Femur (tissue), 1 donor: ENCODE data around the gene SH2B3.
"Not testable (repeated sequence)": the region's sequence is repeated elsewhere in the genome, so short reads cannot be mapped to it uniquely, and the experiment has no call there.

Experiments used
- DNase-seq: peaks from one replicate; pipeline ENCODE4 v3.0.0-alpha.2; 2017

The SH2B3 gene

GRCh38 chr12:111405859-111406473 lies at the start of gene SH2B3:
SH2B3 (plus strand) TSS chr12:111405923; CDS start chr12:111418146, 12,223 bp downstream.
- peak; percentile 84 for DNase-seq

- peak; percentile 56 for DNase-seq
Observed at GRCh38 chr12:111359231-111359913, 46.4 kb upstream of the SH2B3 start.

GRCh38 chr12:111359914-111360276 lies 45.8 kb upstream of the SH2B3 start:
- no peak for DNase-seq

GRCh38 chr12:111360325-111360930 lies 45.3 kb upstream of the SH2B3 start:
- no peak for DNase-seq

GRCh38 chr12:111361073-111361716 lies 44.5 kb upstream of the SH2B3 start:
- DNase-seq, result no peak

GRCh38 chr12:111361717-111362576 lies 43.8 kb upstream of the SH2B3 start:
- DNase-seq, result no peak

- DNase-seq, result no peak
Observed at GRCh38 chr12:111362687-111363475, 42.8 kb upstream of the SH2B3 start.

- no peak for DNase-seq
Observed at GRCh38 chr12:111363578-111363977, 42.1 kb upstream of the SH2B3 start.

GRCh38 chr12:111366075-111366474 lies 39.6 kb upstream of the SH2B3 start:
- no peak for DNase-seq

GRCh38 chr12:111366583-111366982 lies 39.1 kb upstream of the SH2B3 start:
- no peak for DNase-seq

GRCh38 chr12:111367661-111368221 lies 38.0 kb upstream of the SH2B3 start:
- DNase-seq, result no peak

GRCh38 chr12:111368291-111368787 lies 37.4 kb upstream of the SH2B3 start:
- DNase-seq, result no peak

GRCh38 chr12:111368788-111369495 lies 36.8 kb upstream of the SH2B3 start, which contains the start of gene PHETA1:
PHETA1 (minus strand) TSS chr12:111369095; CDS start chr12:111363427, 5,668 bp downstream.
- DNase-seq, result peak; percentile 95

GRCh38 chr12:111369496-111370220 lies 36.1 kb upstream of the SH2B3 start:
- DNase-seq, result no peak

GRCh38 chr12:111373231-111373630 lies 32.5 kb upstream of the SH2B3 start:
- not testable (repeated sequence) for DNase-seq

GRCh38 chr12:111377440-111377839 lies 28.3 kb upstream of the SH2B3 start:
- DNase-seq, result no peak

- DNase-seq, result no peak
Observed at GRCh38 chr12:111379942-111380554, 25.7 kb upstream of the SH2B3 start.

- no peak for DNase-seq
Observed at GRCh38 chr12:111384596-111384995, 21.1 kb upstream of the SH2B3 start.

- no peak for DNase-seq
Observed at GRCh38 chr12:111386885-111387284, 18.8 kb upstream of the SH2B3 start.
